HG03280 (cell line): ENCODE measurements around the gene LETMD1.
"Not testable (repeated sequence)": the region's sequence is repeated elsewhere in the genome, so short reads cannot be mapped to it uniquely, and the experiment has no call there.

ENCODE experiments used
- ATAC-seq: cut with Tn5 transposase; IDR thresholded peaks from one replicate; pipeline ENCODE4 v1.9.1; 2021; ENCODE audit warnings: mild to moderate bottlenecking, moderate library complexity; ENCODE audit not compliant: unreplicated experiment

The LETMD1 gene

GRCh38 chr12:51075390-51075789 lies 27.3 kb downstream of the LETMD1 start:
- ATAC-seq: no peak

- no peak for ATAC-seq
These were observed 28.3 kb downstream of the LETMD1 start for GRCh38 chr12:51076236-51076930.

GRCh38 chr12:51077930-51078329 lies 29.8 kb downstream of the LETMD1 start:
- no peak for ATAC-seq

- not testable (repeated sequence) for ATAC-seq
These were observed 30.2 kb downstream of the LETMD1 start for GRCh38 chr12:51078346-51078745.

GRCh38 chr12:51078866-51079265 lies 30.7 kb downstream of the LETMD1 start:
- ATAC-seq: not testable (repeated sequence)

GRCh38 chr12:51080136-51080535 lies 32.0 kb downstream of the LETMD1 start:
- ATAC-seq: no peak

GRCh38 chr12:51081421-51081820 lies 33.3 kb downstream of the LETMD1 start:
- no peak for ATAC-seq

GRCh38 chr12:51082561-51083125 lies 34.5 kb downstream of the LETMD1 start:
- no peak for ATAC-seq

GRCh38 chr12:51083126-51083833 lies 35.2 kb downstream of the LETMD1 start, which contains the start of gene CSRNP2:
CSRNP2 (minus strand) TSS chr12:51083596; CDS start chr12:51076561, 7,035 bp downstream.
- peak; percentile 98 for ATAC-seq

GRCh38 chr12:51085757-51086156 lies 37.6 kb downstream of the LETMD1 start:
- no peak for ATAC-seq

- ATAC-seq: no peak
These were observed 38.8 kb downstream of the LETMD1 start for GRCh38 chr12:51086933-51087332.

GRCh38 chr12:51087818-51088217 lies 39.7 kb downstream of the LETMD1 start:
- ATAC-seq: no peak

GRCh38 chr12:51090705-51091229 lies 42.6 kb downstream of the LETMD1 start:
- no peak for ATAC-seq

- no peak for ATAC-seq
These were observed 50.5 kb downstream of the LETMD1 start for GRCh38 chr12:51098611-51099010.

GRCh38 chr12:51103977-51104376 lies 55.9 kb downstream of the LETMD1 start:
- no peak for ATAC-seq

- no peak for ATAC-seq
These were observed 60.0 kb downstream of the LETMD1 start for GRCh38 chr12:51108136-51108535.
